ENCODE results near the gene ELAVL2.

ELAVL2 gene

GRCh38 chr9:23736293-23736692, 89.7 kb downstream of the ELAVL2 start:
- DNase-seq (ENCODE audit: low read depth), result no peak
- TF ChIP-seq CTCF (conservative IDR thresholded peaks at IDR 0.05; ENCODE audit: control insufficient read depth, insufficient read depth, low read depth, low read length), result no peak
- H3K4me3 ChIP-seq (ENCODE audit: control insufficient read depth, low read depth, low read length), result no peak overlapping the region

GRCh38 chr9:23733495-23734078, 92.5 kb downstream of the ELAVL2 start:
- no peak for DNase-seq (ENCODE audit: low read depth)
- TF ChIP-seq CTCF (conservative IDR thresholded peaks at IDR 0.05; ENCODE audit: control insufficient read depth, insufficient read depth, low read depth, low read length), result no peak
- no peak overlapping the region for H3K4me3 ChIP-seq (ENCODE audit: control insufficient read depth, low read depth, low read length)

- H3K4me3 ChIP-seq (ENCODE audit: control insufficient read depth, low read depth, low read length), result no peak overlapping the region
- no peak for DNase-seq (ENCODE audit: low read depth)
- no peak for TF ChIP-seq CTCF (conservative IDR thresholded peaks at IDR 0.05; ENCODE audit: control insufficient read depth, insufficient read depth, low read depth, low read length)
These were observed 94.7 kb downstream of the ELAVL2 start for GRCh38 chr9:23731353-23731752.

- TF ChIP-seq CTCF (conservative IDR thresholded peaks at IDR 0.05; ENCODE audit: control insufficient read depth, insufficient read depth, low read depth, low read length), result no peak
- DNase-seq (ENCODE audit: low read depth), result no peak
- H3K4me3 ChIP-seq (ENCODE audit: control insufficient read depth, low read depth, low read length), result no peak overlapping the region
These were observed 95.7 kb downstream of the ELAVL2 start for GRCh38 chr9:23730364-23730763.

GRCh38 chr9:23728736-23729135, 97.3 kb downstream of the ELAVL2 start:
- H3K4me3 ChIP-seq (ENCODE audit: control insufficient read depth, low read depth, low read length), result no peak overlapping the region
- no peak for DNase-seq (ENCODE audit: low read depth)
- TF ChIP-seq CTCF (conservative IDR thresholded peaks at IDR 0.05; ENCODE audit: control insufficient read depth, insufficient read depth, low read depth, low read length), result no peak

- H3K4me3 ChIP-seq (ENCODE audit: control insufficient read depth, low read depth, low read length), result no peak overlapping the region
- no peak for TF ChIP-seq CTCF (conservative IDR thresholded peaks at IDR 0.05; ENCODE audit: control insufficient read depth, insufficient read depth, low read depth, low read length)
- no peak for DNase-seq (ENCODE audit: low read depth)
These were observed 100.6 kb downstream of the ELAVL2 start for GRCh38 chr9:23725279-23725946.
